Glutamatergic neuron (in vitro differentiated cells): Measurements from ENCODE around the gene PITHD1. TPM values are rescaled to one million over a fixed set of nuclear protein-coding genes. Genes with fewer than 3 reads are reported as not detected.

Experiments used
- DNase-seq: peaks from one replicate; pipeline ENCODE4 v3.0.0; 2022
- H3K27ac Mint-ChIP-seq: one replicate; pipeline ENCODE4 v1.8.0; 2020; ENCODE audit warnings: mild to moderate bottlenecking, mixed read lengths, inconsistent platforms; ENCODE audit not compliant: unreplicated experiment
- H3K27me3 Mint-ChIP-seq: one replicate; pipeline ENCODE4 v1.8.0; 2020; ENCODE audit warnings: mild to moderate bottlenecking, moderate library complexity, mixed read lengths, inconsistent platforms; ENCODE audit not compliant: unreplicated experiment
- H3K36me3 Mint-ChIP-seq: one replicate; pipeline ENCODE4 v1.8.0; 2020; ENCODE audit warnings: mild to moderate bottlenecking, mixed read lengths, inconsistent platforms; ENCODE audit not compliant: unreplicated experiment
- H3K4me1 Mint-ChIP-seq: one replicate; pipeline ENCODE4 v1.8.0; 2020; ENCODE audit warnings: mild to moderate bottlenecking, low read depth, mixed read lengths, inconsistent platforms; ENCODE audit not compliant: unreplicated experiment
- H3K4me3 Mint-ChIP-seq: one replicate; pipeline ENCODE4 v1.8.0; 2020; ENCODE audit warnings: mild to moderate bottlenecking, mixed read lengths, inconsistent platforms; ENCODE audit not compliant: unreplicated experiment
- H3K9me3 Mint-ChIP-seq: one replicate; pipeline ENCODE4 v1.8.0; 2020; ENCODE audit warnings: mild to moderate bottlenecking, moderate library complexity, mixed read lengths, inconsistent platforms; ENCODE audit not compliant: unreplicated experiment
- total RNA-seq: library from RNA; stranded (reverse); fragmentation: NEBNext Ultra II Directional; extraction: Animal tissue kit (Norgen Biotek cat#: 25700); gene quantifications from one replicate; pipeline ENCODE4 v1.2.1, GENCODE V29; 2021; ENCODE audit not compliant: unreplicated experiment
- TF ChIP-seq, protein P1 (sequence below): fragments of 200-600 bp; sonication (generic); IDR thresholded peaks from one replicate; pipeline ENCODE4 v1.5.0; 2021; ENCODE audit not compliant: partially characterized antibody, unreplicated experiment

PITHD1 gene
- total RNA-seq, 1 donor from 2014 or later: 35.0 TPM

DNA sequence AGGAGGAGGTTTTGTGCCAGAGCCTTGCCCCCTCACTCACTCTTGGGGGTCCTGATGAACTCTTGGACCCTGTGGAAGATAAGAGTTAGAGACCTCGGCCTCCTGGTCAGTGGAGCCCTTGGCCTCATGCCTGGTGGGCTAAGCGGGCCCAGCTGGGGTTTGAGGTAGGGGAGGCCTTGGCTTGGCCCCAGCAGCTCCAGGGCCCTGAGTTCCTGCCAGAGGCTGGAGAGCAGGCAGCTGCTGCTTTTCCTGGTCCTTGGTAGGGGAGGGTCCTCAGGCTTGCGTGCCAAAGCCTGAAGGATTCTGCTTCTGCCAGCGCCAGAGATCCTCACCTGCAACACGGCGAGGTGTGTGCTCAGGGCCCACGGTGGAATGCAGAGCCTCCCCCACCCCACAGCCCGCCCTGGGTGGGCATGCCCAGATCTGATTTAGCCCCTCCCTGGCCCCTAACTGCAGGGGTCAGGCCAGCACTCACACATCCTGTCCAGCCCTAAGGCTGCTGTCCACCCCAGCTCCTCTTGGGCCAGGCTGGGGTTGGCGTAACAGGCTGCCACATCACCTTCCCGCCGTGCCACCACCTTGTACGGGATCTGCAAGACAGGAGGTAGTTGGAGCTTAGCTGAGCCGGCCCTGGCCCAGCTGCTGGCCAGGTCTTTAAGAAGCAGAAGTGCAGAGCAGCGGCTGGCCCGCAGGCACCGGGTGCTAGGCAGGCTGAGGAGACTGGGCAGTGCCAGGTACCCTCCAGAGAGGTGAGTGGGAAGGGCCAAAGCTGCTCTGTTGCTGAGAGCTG, 17.7 kb downstream of the PITHD1 start:
- no peaks in the 10 kb centered on the region for H3K4me1 Mint-ChIP-seq

DNA sequence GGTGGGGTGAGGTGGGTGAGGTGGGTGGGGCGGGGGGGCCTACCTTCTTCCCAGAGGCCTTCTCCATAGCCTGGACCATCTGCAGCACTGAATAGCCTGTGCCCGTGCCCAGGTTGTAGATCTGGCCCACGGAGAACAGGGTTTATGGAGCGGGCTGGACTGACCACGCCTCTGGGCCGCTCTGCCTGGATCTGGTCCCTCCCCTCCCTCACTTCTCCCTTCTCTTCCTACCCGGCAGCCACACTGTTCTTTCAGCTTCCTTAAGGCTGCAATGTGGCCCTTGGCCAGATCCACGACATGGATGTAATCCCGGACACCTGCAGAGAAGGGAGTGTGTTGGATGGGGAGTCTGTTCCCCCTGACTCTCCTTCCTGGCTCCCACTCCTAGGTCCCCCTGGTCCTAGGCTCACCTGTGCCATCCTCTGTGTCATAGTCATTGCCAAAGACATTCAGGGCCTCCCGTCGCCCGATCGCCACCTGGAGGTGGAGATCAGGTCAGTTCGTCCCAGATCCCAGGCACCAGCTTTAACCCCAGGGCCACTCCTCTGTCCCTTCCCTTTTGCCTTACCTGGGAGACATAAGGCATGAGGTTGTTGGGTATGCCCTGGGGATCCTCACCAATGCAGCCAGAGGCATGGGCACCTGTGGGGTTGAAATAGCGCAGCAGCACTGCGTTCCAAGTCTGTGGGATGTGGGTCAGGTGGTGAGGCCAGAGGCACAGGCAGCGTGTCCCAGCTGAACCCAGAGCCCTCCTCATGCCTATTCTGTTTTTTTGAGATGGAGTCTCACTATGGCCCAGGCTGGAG, 18.5 kb downstream of the PITHD1 start:
- TF ChIP-seq, protein P1, sequence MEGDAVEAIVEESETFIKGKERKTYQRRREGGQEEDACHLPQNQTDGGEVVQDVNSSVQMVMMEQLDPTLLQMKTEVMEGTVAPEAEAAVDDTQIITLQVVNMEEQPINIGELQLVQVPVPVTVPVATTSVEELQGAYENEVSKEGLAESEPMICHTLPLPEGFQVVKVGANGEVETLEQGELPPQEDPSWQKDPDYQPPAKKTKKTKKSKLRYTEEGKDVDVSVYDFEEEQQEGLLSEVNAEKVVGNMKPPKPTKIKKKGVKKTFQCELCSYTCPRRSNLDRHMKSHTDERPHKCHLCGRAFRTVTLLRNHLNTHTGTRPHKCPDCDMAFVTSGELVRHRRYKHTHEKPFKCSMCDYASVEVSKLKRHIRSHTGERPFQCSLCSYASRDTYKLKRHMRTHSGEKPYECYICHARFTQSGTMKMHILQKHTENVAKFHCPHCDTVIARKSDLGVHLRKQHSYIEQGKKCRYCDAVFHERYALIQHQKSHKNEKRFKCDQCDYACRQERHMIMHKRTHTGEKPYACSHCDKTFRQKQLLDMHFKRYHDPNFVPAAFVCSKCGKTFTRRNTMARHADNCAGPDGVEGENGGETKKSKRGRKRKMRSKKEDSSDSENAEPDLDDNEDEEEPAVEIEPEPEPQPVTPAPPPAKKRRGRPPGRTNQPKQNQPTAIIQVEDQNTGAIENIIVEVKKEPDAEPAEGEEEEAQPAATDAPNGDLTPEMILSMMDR: no peak
- no peak overlapping the region for H3K4me3 Mint-ChIP-seq
- no peaks in the 10 kb centered on the region for H3K36me3 Mint-ChIP-seq
- H3K27ac Mint-ChIP-seq: no peak overlapping the region
- H3K9me3 Mint-ChIP-seq: peaks cover 8% of the 10 kb centered on the region
- peaks cover 2% of the 10 kb centered on the region for H3K4me1 Mint-ChIP-seq
- DNase-seq: no peak
- H3K27me3 Mint-ChIP-seq: peaks cover 1% of the 10 kb centered on the region

More for the DNA sequence above, 17.7 kb downstream of the PITHD1 start:
- H3K4me3 Mint-ChIP-seq: no peak overlapping the region
- H3K36me3 Mint-ChIP-seq: no peaks in the 10 kb centered on the region
- peaks cover 6% of the 10 kb centered on the region for H3K9me3 Mint-ChIP-seq
- TF ChIP-seq, protein P1: no peak
- no peak overlapping the region for H3K27ac Mint-ChIP-seq
- DNase-seq: no peak
- peaks cover 1% of the 10 kb centered on the region for H3K27me3 Mint-ChIP-seq

DNA sequence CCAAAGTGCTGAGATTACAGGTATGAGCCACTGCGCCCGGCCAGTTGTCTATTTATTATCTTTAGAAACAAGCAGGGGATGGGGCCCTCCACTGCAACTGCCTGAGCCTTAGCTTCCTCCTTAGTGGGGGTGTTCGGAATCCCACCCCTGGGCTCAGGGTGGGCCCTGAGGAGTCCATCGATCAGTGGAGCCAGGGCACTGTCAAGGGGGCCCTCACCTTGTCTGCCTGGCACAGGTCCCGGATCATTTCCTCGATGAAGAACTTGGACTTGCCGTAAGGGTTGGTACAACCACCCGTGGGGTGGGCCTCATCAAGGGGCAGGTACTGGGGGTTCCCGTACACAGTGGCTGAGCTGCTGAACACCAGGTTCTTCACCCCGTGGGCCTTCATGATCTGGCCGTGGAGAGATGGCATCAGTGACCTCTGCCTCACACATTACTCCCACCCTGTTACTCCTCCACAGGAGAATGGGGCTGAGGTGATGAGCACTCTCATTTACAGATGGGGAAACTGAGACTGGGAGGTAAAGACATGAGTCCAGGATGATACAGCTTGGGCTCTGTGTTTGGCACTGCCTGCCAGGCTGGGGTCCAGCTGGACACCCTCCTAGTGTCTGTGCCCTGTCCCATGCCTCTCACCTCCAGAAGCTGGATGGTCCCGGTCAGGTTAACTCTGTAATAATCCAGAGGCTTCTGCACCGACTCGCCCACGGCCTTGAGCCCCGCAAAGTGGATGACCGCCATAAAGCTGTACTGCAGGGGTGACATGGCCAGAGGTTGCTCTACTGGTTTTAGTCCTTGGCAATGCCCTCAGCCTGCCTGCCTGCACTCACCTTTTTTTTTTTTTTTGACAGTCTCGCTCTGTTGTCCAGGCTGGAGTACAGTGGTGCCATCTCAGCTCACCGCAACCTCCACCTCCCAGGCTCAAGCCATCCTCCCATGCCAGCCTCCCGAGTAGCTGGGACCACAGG, 19.5 kb downstream of the PITHD1 start:
- peaks cover 2% of the 10 kb centered on the region for H3K4me1 Mint-ChIP-seq
- H3K27me3 Mint-ChIP-seq: peaks cover 3% of the 10 kb centered on the region
- peaks cover 7% of the 10 kb centered on the region for H3K9me3 Mint-ChIP-seq
- TF ChIP-seq, protein P1: no peak
- H3K36me3 Mint-ChIP-seq: no peaks in the 10 kb centered on the region
- no peak overlapping the region for H3K4me3 Mint-ChIP-seq
- H3K27ac Mint-ChIP-seq: no peak overlapping the region
- no peak for DNase-seq

DNA sequence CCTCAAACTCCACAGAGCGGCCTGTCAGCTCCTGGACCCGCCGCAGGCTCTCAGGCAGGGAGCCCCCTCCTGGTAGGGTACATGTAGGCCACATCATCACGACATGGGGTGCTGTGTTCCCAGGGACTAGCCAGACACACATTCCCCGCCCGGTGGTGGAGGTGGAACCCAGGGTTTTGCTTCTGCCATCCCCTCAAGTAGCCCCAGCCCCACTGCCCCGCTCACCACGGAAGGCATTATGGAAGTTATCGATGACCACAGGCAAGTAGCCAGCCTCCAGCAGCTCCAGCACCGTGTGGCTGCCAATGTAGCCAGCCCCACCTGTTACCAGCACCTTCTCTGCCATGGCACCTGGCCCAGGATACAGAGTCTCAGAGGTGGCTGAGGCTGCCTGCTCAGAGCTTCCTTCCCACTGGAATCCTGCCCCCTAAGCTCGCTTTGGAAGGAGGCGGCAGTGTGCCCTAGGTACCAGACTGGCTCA, 20.5 kb downstream of the PITHD1 start:
- Mint-ChIP-seq H3K36me3 (no peaks in the 10 kb centered on the region), H3K27me3 (peaks cover 3% of the 10 kb centered on the region), H3K9me3 (peaks cover 7% of the 10 kb centered on the region), H3K27ac (no peak overlapping the region), H3K4me3 (no peak overlapping the region), H3K4me1 (peaks cover 2% of the 10 kb centered on the region)
- TF ChIP-seq, protein P1: no peak
- DNase-seq: no peak
